G401 (cell line): Measurements from ENCODE around the gene BHLHE40. TPM values are rescaled to one million over a fixed set of nuclear protein-coding genes. Genes with fewer than 3 reads are reported as not detected.

ENCODE experiments used
- DNase-seq: peaks from one replicate; pipeline ENCODE4 v3.0.0-alpha.2; 2015; ENCODE audit warnings: low spot score
- in situ Hi-C: cut with HindIII; loops from 2 replicates; pipeline ENCODE4 v1.10.0; 2016; ENCODE audit warnings: low sequenced_read_pairs, mixed read lengths
- total RNA-seq: library from RNA; depleted of rRNA; stranded (reverse); fragments of >200 nt; shearing (Covaris generic); gene quantifications from 2 replicates; pipeline ENCODE4 v1.2.3, GENCODE V29; 2014

BHLHE40 gene
- total RNA-seq, 1 experiment from 2014 or later = 7.2 TPM

DNA sequence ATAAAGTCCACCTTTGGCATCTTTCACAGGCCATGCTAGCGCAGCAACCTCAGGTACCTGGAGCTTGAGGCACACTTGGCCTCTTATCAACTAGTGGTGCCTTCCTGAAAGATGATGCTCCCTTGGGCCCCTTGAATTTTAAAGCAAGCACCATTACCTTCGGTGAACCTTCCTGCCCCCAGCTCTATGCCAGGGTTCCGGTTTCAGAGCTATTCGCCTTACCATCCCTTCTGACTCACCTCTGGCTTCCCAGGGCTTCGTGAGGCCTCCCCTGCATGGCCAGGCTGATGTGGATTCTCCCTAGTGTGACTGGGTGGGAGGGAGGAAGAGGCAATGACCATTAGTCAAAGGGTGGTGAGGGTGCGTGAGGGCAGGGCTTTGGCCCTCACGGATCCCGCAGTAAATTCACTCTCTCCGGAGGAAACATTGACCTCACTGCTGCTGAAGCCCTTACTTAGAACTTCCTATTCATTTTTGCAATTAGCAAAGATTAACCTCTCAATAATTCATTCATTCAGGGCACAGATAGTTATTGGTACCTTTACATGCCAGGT is 16.3 kb downstream of the BHLHE40 start:
- in situ Hi-C loops = no loop called here
- no peak for DNase-seq

DNA sequence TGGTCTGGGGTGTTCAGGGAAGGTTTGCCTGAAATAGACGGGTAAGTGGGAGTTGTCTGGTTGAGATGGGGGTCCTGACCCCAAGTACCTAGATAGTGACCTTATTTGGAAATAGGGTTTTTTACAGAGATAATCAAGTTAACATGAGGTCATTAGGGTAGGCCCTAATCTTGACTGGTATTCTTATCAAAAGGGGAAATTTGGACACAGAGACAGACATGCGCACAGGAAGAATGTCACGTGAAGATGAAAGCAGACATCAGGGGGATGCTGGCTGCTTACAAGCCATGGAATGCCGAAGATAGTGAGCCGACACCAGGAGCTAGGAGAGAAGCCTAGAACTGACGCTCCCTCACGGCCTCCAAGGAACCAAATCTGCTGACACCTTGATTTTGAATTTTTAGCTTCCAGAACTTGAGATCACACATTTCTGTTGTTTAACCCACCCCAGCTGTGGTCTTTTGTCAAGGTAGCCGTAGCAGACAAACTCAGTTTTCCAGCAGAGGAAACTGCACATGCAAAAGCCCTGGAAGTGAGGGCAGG is 17.1 kb downstream of the BHLHE40 start:
- in situ Hi-C loops = no loop called here
- no peak for DNase-seq

DNA sequence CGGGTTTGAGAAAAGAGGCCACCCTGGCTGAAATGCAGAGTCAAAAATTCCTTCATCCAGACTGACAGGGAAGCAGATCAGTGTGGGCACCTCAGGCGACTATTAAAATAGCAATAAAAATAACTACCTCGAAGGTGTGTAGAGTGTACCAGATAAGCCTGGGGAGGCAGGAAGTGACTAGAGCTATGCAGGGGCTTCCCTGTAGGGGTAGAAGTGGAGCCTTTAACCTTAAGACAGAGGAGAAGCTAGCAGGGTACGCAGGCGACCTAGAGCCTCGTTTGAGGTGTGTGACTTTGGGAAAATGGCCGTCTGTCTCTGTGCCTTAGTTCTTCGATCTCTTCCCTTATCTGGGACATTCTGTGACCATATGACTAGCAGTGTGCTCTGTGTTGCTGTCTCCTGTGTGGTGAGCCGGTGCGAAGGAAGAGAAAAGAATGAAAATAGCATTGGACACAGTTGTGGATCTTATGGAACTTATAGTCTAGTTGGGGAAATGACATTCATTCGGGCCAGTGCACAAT is 17.6 kb downstream of the BHLHE40 start:
- in situ Hi-C loops = no loop called here
- no peak for DNase-seq

DNA sequence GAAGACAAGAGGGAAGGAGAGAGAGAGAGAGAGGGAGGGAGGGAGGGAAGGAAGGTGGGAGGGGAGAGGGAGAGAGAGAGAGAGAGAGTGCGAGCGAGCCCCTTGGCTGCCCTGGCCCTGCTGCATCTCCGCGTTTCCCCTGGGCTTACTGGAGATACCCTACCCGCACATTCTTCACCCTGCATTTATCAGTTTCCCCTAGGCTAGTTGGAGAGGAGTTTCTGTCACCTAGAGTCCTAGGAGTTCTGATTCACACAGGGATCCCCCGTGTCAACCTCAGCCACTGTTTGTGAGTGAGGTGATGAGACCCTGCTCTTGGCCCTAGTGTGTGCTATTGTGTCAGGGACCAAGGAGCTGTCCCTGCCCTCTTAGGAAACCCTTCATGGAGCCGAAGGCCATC is 18.7 kb downstream of the BHLHE40 start:
- in situ Hi-C loops = no loop called here
- no peak for DNase-seq

DNA sequence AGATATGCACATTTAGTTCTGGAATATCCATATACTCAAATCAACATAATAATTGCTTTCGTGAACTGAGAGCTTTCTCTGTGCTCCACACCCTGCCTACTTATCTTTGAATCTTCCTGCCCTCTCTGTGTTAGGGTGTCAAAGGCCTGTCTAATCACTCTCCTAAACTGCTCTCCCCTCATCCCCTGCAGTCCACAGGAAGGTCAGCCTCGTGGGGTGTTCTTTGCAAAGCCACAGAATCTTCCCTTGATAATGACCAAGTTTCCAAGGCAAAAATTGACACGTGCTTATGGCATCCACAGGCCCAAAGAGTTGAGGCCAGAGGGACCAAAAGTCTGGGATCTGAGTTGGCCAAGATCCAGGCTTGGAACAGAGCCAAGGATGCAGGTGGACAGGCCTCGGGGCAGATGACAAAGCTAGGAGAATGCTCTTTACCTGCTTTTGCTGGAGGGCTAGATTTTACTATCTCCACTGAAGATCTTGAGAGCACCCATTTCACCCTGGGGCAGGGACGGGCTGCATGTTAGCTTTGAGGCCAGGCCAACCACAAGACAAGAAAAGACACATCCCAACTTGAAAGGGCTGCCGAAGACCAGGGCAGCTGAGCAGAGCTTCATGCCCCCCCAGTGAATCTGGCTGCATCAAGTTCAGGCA is 20.4 kb downstream of the BHLHE40 start:
- in situ Hi-C loops = no loop called here
- no peak for DNase-seq

DNA sequence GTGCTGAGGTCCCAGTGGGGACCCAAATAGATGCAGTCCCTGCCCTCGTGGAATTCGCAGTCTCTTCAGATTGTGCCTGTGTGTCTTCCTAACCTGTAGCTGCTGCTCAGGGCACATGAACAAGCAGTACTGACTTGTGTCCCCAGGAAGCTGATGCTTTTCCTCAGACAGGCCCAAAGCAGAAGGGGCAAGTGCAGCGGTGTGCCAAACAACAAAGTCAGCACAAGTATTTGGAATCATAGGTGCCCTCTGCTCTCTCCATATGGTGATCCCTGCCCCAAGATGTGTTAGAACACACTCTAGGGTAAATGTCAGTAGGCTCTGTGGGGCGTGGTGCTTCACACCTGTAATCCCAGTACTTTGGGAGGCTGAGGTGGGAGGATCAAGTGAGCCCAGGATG is 21.9 kb downstream of the BHLHE40 start:
- no peak for DNase-seq
- in situ Hi-C loops = no loop called here

DNA sequence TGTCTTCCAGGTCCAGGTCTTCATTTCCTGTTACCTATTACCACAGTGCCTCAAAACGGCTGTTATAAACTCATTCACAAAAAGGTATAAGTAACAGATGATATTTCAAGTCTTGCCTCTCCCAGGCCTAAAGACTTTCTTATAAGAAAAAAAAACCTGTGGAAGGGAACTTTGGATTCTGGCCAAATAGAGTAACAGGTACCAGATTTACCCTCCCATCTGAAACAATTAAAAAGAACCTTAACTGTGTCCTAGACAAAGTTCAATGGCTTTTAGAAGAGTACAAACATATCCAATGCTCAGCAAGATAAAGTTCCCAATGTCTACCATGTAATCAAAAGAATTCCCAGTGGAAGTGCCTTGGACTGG is 22.6 kb downstream of the BHLHE40 start:
- DNase-seq = no peak
- in situ Hi-C loops = no loop called here

DNA sequence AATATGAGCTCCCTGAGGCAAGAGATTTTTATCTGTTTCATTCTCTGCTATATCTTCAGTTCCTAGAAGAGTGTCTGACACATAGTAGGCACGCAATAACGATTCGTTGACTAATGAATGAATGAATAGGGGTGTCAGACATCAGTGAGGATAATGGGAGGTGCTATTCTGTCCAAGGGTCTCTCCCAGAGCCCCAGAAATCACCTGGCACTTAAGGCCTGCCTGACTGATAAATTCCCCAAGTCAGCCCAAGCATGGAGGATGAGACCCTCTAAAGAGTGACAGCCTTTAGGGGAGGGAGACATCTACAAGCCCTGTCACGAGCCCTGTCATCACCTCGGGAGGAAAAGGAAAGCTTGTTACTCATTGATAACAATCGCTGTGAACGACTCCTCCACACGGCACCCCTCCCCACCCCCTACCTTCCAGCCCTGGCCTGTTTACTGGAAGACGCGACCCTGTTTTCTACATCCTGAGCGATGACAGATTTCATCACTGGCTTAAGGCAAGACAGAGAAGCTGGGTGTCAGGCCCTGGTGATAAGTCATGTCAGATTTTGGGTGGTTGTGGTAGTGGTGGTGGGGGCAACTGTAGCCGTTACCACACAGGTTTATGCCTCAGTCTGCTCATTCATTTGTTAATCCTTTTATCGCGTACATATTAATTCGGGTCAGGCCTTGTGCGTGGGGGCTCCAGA is 23.1 kb downstream of the BHLHE40 start:
- in situ Hi-C loops = no loop called here
- DNase-seq = no peak

DNA sequence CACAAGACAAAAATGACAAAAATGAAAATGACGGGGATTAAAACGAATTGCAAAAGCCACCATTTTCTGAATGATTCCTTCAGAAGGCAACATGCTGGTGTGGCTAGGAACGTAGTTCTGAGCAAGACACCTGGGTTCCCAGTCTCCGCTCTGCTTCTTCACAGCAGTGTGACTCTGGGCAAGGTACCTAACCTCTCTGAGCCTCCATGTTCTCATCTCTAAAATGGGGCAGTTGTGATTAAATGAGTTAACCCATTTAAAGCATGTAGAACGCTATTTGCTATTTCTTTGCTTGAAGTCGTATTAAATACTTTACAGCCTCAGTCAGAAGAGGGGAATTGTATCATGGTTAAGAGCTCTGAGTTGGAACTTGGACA is 23.6 kb downstream of the BHLHE40 start:
- in situ Hi-C loops = no loop called here

DNA sequence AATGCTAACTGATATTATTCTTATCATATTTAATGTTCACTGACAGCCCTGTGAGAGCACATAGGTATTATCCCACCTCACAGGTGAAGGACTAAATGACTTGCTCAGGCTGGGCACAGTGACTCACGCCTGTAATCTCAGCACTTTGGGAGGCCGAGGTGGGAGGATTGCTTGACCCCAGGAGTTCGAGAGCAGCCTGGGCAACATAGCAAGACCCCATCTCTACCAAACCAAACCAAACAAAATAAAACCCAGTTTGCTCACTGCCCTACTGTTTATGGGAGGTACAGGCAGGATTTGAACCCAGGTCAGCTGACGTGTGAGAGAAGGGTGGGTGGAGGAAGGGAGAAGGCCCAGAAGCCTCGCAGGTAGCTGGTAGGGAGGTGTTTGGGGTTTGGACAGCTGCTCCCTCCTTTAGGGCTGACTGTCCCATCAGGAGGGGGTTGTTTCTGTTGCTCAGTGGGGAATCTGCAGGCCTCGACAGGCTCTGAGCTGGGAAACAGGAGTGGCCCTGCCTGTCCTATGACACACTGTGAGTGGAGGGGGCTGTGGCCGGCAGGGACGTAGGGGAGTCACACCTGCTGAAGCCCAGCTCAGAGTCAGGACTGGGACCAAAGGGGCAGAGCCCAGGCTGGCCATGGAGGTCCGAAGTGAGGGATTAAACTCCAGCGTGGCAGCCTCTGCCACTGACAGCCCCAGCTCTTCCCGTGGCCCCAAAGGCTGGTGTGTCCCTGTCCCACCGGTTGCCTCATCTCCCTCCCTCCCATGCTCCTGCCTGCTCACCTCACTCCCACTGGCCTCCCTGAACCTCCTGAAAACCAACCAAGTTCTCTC is 25.3 kb downstream of the BHLHE40 start:
- no peak for DNase-seq
- in situ Hi-C loops = no loop called here

More for the DNA sequence above, 23.6 kb downstream of the BHLHE40 start:
- no peak for DNase-seq

DNA sequence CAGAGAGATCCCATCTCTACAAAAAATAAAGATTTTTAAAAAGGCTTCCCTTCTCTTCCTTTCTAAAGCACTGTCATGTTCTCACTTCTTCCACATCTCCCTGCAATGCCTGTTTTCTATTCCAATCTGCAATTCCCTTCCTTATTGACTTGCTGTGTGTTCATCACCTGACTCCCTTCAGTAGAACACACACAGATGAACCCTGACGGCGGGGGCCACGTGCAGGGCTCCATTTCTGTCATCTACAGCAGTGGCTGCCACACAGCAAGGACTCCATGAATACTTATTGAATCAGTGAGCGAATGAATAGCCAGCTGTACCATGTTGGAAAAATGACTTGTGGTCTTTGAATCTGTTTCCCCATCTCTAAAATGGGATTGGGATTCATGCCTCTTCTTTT is 26.1 kb downstream of the BHLHE40 start:
- in situ Hi-C loops = no loop called here
- DNase-seq = no peak

DNA sequence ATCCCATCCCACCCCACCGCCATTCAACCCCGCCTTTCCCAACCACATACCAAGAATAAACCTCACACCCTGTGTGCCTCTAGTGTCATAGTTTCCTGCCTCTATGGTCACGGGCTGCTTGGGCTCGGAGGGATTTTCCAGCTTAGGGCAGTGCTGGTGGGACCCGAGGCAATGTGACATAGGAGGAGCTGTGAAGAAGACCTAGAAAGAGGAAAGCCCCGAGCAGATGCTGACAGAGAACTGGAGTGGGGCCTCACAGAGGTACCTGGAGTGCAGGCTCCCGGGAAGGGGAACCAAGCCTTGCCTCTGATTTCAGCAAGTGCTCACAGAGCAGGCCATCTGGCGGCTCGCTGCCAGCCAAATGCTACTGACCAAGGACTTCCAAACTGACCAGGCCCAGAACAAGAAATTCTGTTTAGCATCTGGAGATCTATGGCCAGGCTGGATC is 27.5 kb downstream of the BHLHE40 start:
- DNase-seq = no peak
- in situ Hi-C loops = no loop called here

DNA sequence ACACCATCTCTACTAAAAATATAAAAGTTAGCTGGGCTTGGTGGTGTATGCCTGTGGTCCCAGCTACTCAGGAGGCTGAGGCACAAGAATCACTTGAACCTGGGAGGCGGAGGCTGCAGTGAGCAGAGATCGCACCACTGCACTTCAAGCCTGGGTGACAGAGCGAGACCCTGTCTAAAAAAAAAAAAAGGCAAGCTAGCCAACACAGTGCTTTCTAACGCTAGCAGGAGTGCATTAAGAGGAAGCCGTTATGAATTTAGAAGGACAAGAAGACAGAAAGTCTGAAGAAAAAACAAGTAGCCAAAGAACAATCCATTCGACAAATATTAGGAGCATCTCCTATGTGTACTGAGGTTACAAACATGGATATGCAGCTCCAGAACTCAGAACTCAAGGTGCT is 28.6 kb downstream of the BHLHE40 start:
- no peak for DNase-seq
- in situ Hi-C loops = no loop called here

DNA sequence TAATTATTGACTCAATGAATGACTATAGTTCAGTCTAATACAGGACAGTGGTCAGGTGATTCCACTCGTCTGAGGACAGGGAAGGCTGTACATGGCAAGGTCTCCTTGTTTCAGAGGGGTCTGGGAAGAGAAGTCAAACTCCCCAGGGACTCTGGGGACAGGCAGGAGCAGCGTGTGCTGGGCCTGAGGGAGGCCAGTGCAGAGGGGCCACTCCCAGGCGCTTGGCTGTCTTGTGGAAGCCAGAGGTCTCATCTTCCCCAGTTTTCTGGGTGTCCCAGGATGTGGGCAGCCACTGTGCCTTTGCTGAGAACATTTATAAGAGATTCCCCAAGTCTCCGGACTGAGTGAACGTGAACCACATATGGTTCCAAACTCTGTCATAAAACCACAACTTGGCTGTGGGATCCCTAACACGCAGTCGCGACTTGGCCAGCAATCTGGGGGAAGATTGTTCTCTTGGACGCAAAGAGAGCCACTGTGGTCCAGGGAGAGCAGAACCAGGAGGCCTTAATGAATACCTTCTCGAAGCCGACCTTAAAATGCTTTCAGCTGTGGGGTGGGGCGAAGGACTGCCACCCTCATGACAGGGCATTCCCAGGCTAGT is 30.4 kb downstream of the BHLHE40 start:
- DNase-seq = no peak
- in situ Hi-C loops = no loop called here

DNA sequence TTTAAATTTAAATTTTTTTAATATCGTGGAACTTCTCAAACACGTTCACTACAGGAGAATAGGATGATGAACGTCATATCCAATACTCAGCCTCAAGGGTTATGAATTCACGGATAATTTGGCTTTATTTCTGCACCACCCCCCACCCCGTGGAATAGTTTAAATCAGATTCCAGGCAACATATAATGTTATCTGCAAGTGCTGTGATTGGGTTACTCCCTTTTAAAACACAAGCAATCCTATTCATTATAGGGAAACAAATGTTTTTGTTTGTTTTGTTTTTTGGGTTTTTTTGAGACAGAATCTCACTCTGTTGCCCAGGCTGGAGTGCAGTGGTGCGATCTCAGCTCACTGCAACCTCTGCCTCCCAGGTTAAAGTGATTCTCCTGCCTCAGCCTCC is 30.9 kb downstream of the BHLHE40 start:
- in situ Hi-C loops = no loop called here
- no peak for DNase-seq

DNA sequence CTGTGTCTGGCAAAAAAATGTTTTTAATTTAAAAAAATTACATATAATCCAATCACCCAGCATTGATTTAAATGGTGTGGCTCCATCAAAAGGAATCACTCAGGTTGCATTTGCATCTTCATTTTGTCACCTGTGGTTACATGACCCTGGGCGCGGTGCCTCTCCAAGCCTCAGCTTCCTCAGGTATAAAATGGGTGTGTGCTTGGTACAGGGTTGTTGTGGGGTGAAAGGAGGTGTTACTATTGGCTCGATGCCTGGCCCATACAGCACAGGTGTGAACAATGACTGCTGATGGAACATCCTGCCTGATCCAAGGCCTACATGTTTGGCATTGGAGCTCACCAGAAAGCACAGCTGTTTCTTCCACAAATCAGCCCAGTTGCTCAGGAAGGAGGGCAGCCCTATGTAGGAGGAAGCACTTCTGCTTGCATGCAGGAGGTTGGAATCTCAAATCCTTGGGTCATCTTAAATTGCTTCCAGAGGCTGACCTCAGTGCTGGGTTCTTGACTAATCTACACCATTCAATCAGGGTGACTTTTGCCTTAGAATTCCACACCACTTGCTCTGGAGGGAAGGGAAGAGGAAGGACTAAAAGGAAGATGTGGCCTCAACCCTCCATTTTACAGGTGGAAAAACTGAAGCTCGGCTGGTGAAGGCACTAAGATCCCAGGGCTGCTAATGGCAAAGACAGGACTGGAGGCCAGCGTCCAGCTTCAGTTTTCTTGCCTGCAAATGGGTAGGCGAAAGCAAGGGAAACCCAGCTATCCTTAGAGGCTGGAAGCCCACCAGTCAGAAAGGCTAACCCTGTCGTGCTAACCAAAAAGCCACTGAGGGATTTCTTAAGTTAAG is 31.7 kb downstream of the BHLHE40 start:
- in situ Hi-C loops = no loop called here
- no peak for DNase-seq

DNA sequence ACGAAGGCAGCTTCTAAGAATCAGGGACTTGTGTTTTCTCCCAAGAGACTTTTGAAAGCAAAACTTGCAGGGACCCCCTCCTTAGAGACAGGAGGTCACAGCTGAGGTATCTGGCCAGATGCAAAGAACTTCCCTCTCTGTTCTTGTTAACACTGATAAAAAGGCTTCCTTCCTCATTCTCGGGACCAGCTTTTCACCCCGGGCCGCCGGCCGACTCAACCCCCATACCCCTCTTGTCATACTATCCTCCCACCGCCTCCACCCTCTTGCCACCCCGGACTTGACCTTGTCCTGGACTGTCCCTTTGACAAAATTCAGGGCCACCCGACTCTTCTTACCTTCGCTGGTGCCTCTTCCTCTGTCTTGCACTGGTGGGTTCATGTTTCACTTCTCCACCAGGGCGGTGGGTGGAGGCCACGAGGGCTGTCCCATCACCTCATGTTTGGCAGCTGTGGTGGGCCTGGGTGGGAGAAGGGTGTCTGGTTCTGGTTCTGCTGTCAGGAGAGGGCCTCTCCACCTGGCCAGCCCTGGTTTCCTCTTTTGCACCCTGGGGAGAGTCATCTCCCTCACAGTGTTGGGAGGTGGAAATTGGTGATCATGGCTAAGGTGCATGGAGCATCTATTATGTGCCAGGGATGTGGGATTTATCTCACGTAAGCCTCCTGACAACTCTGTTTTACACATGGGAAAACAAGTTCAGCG is 32.5 kb downstream of the BHLHE40 start:
- in situ Hi-C loops = no loop called here
- DNase-seq = no peak

DNA sequence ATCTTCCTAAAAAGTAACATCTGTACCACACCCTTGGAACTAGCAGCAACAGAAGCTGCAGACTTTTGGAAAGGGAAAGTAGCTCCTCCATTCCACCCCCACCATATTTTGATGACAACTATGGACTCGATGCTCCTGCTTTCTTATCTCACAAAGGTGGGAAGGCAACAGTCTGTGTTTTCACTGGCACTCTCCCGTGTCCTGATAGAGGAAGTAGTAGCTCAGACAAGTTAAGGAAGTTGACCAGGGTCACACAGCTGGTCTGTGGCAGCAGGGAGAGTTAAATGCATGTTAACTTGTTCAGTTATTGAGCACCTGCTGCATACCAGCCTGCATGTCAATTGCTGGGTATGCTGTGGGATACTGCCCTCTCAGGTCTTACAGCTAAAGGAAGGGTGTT is 33.1 kb downstream of the BHLHE40 start:
- in situ Hi-C loops = no loop called here

More for the DNA sequence above, 33.1 kb downstream of the BHLHE40 start:
- DNase-seq = no peak
